ENCODE data around the gene OTOP2.

- TF ChIP-seq CTCF (IDR thresholded peaks at IDR 0.05; ENCODE audit: insufficient read depth, low read depth, low read length) (no peak), EZH2 (IDR thresholded peaks at IDR 0.05; ENCODE audit: insufficient read depth, low read length) (no peak)
Measured at GRCh38 chr17:74947041-74947754, 23.1 kb downstream of the OTOP2 start.
